GM10847 (cell line): ENCODE results near the gene PTPRD.

Experiments
- POLR2A ChIP-seq: IDR thresholded peaks from 2 replicates; pipeline ENCODE4 v1.6.1; 2011; ENCODE audit not compliant: insufficient read length; ENCODE audit errors: extremely low read depth

Gene PTPRD

DNA sequence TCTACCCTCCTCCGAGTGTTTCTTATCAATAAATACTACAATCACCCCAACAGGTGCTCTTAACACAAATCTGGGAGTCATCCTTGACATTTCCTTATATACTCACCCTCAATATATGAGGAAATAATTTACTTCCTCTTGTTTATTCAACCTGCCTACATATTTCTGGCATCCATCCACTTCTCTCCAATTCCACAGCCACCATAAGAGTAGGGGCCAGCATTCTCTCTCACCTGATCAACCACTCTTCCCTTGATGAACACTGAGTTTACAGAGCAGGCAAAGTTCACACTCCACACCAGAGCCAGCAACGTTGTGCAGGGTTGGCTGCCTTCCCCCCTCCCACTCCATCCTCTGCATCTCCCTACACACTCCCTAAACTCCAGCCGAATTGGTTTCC lies 1908.9 kb downstream of the PTPRD start:
- TF ChIP-seq POLR2A = no peak

DNA sequence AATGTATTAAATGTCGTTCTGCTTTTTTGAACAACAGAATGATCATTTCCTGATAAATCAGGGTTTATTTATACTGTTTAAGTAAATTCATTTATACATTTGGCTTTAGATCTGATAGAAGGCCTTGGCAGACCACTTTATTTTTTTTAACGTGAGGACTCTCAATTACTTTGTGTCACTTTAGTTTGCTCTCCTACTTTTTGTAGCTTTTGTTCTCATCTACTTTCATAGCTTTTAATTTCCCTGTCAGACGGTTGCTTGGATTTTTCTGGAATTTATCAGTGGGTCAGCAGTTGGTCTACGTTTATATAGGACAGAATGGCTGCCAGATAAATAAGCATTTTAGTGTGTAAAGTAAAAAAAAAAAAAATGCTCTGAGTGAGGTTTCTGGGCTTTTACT lies 1910.9 kb downstream of the PTPRD start:
- no peak for TF ChIP-seq POLR2A

- no peak for TF ChIP-seq POLR2A
These were observed 1916.3 kb downstream of the PTPRD start for GRCh38 chr9:8696516-8696915.

GRCh38 chr9:8694983-8695588 lies 1917.7 kb downstream of the PTPRD start:
- no peak for TF ChIP-seq POLR2A

GRCh38 chr9:8693464-8693863 lies 1919.3 kb downstream of the PTPRD start:
- TF ChIP-seq POLR2A = no peak

GRCh38 chr9:8686516-8686915 lies 1926.3 kb downstream of the PTPRD start:
- TF ChIP-seq POLR2A = no peak

DNA sequence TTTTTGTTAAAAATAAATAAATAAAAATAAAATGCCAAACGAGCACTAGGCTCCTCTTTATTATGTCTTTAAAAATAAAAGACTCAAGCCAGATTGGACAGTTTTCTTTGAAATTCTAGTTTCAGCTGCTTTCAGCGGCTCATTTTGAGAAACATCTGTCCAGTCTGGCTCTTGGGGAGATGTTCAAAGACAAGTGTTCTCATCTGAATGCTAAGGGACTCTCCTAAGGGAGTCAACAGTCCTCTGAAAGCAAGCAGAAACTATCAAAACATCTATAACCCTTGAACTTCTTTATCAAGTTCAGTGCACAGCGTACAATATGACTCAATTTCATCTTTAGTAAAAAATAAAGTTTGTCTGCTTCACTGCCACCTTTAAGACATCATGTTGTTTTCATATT lies 1927.0 kb downstream of the PTPRD start:
- TF ChIP-seq POLR2A = no peak

GRCh38 chr9:8684978-8685708 lies 1927.7 kb downstream of the PTPRD start:
- TF ChIP-seq POLR2A = no peak

DNA sequence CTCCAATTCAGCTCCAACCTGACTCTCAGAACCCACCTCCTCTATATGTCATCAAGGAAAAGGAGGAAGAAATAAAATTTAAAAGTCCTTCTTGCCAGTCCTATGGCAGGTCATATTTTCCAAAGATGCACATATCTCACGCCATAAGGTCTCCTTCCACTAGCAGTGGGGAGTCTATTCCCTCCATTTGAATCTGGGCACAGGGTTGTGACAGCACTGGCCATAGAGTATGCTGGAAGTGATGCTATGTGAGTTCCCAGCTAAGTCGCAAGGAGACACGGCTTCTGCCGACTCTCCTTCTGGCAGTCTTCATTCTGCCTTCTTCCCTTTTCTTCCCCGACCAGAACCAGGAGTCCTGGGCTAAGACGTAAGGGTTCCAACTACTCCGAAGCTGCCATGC lies 1929.3 kb downstream of the PTPRD start:
- TF ChIP-seq POLR2A = no peak

DNA sequence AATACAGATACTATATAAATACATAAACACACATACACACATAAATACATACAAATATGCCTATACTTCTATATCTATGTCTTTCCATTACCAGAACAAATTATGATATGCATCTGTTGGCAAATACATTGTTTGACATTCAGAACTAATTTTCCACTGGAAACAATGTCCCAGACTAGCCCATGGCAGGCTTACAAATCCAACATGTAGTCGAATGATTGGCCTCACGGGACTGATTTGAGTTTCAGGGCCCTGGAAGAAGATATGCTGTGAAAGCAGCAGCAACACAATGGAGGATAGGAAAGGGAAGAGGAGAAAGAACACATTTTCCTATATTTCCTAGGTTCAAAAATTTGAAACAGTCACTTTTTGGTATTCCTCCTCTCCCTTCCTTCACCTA lies 1932.1 kb downstream of the PTPRD start:
- no peak for TF ChIP-seq POLR2A

DNA sequence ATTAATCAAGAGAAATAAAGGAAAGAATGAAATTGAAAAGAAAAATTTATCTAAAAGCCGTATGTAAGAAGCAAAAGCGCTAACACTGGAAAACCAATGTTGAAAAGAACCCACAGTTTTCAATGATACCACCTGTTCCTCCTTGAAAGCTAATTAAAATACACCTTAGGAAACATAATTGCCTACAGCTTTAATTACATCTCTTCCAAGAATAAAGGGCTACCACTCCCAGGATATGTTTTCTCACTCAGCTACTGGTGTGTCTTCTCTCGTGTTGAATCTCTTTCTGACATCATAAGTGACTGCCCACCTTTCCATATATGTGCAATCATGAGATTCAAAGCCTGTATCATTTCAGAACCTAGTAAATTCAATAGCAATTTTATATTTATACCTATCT lies 1932.6 kb downstream of the PTPRD start:
- no peak for TF ChIP-seq POLR2A

DNA sequence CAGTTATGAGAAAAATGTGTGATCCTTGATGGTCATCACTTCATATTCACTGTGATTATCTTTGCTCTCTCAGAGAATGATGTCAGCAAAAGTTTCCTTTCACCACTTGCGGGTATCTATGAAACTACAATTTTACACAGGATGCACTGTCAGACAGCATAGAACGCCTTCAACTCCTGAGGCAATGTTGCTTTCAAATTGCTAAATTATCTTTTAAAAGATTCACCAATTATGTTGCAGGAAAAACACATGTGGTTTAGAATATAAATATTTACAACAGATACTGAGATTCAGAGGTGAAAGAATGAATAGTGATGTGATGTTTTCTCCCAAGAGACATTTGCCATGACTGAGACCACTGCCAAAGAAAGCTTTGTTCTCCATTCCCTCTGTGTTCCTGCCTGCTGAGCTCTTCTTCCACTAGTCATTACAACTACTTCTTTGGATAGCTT lies 1933.4 kb downstream of the PTPRD start:
- TF ChIP-seq POLR2A = no peak

- TF ChIP-seq POLR2A = no peak
These were observed 1935.1 kb downstream of the PTPRD start for GRCh38 chr9:8677741-8678140.

DNA sequence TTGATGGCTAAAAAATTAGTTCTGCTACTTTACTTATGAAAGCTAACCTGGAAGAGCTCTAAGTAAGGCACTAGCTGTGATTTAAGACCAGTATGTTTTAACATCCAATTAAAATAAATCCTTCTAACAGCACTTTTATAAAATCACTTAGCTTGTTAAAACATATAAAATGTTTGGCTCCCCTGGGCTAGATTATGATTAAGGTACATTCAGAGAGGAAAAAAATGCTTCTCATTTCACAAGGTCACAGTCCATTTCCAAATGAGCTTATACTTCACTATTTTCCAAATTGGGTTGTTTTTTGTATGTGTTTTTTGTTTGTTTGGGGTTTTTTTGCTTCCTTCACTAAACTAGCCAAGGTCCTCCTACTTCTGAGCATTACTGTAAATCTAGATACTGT lies 1938.3 kb downstream of the PTPRD start:
- no peak for TF ChIP-seq POLR2A

- no peak for TF ChIP-seq POLR2A
These were observed 1939.0 kb downstream of the PTPRD start for GRCh38 chr9:8673830-8674229.

- no peak for TF ChIP-seq POLR2A
These were observed 1942.1 kb downstream of the PTPRD start for GRCh38 chr9:8670751-8671150.

GRCh38 chr9:8668751-8669150 lies 1944.1 kb downstream of the PTPRD start:
- TF ChIP-seq POLR2A = no peak
